Measurements from ENCODE around the gene ACOT11.

DNA sequence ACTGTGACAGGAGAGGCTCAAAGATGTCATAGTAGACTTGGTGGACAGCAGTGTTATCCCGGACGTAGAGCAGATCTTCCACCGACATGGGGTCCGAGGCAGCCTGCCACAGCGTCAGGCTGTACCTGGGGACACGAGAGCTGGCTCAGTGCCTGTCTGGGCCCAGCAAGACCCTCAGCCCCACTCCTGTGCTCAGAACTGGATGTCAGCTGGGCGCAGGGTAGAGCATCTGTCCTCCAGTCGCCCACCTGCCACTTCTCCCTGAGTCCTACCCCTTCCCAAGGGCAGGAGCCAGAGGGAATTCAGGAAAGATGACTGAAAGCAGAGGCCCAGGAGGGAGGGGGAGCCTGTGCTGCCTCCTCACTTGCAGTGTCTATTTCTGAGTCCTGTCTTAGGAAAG lies 63.6 kb downstream of the ACOT11 start:
- TF ChIP-seq CTCF (IDR thresholded peaks at IDR 0.05) (no peak), POLR2A (IDR thresholded peaks at IDR 0.05) (no peak)
